OCI-LY3 (cell line): ENCODE results near the gene GLCE.

Experiments used
- H2AFZ ChIP-seq: fragments of 200-600, 300-600 bp; shearing (Covaris generic); 2 replicates; pipeline ENCODE4 v1.6.0; 2014; ENCODE audit warnings: antibody characterized with exemption, low read depth, low read length
- H3K27ac ChIP-seq: fragments of 200-600, 300-600 bp; sonication (generic); 2 replicates; pipeline ENCODE4 v1.5.1; 2014; ENCODE audit warnings: mild to moderate bottlenecking, low read length, moderate library complexity, mixed read lengths
- H3K27me3 ChIP-seq: fragments of 200-600, 300-600 bp; sonication (generic); 2 replicates; pipeline ENCODE4 v1.6.1; 2014; ENCODE audit warnings: low read depth, low read length, mixed read lengths
- H3K36me3 ChIP-seq: fragments of 200-600, 300-600 bp; sonication (generic); replicated peaks from 2 replicates; pipeline ENCODE3; 2014; ENCODE audit warnings: low read depth, low read length, mixed read lengths
- H3K4me1 ChIP-seq: fragments of 300-600, 200-600 bp; sonication (generic); 2 replicates; pipeline ENCODE4 v1.6.1; 2014; ENCODE audit warnings: low read length, mixed read lengths
- H3K4me2 ChIP-seq: fragments of 200-600, 300-600 bp; sonication (generic); 2 replicates; pipeline ENCODE4 v1.6.1; 2014; ENCODE audit warnings: low read length, mixed read lengths
- H3K4me3 ChIP-seq: fragments of 300-600, 200-600 bp; sonication (generic); 2 replicates; pipeline ENCODE4 v1.5.1; 2014; ENCODE audit warnings: antibody characterized with exemption, mild to moderate bottlenecking, low read length, moderate library complexity
- H3K79me2 ChIP-seq: fragments of 300-600, 200-600 bp; shearing (Covaris generic); 2 replicates; pipeline ENCODE4 v1.6.1; 2014; ENCODE audit warnings: mild to moderate bottlenecking, low read length, mixed read lengths
- H3K9ac ChIP-seq: fragments of 300-600, 200-600 bp; shearing (Covaris generic); 2 replicates; pipeline ENCODE4 v1.6.0; 2014; ENCODE audit warnings: mild to moderate bottlenecking, low read length, moderate library complexity
- H3K9me3 ChIP-seq: fragments of 200-600, 300-600 bp; shearing (Covaris generic); 2 replicates; pipeline ENCODE4 v1.6.1; 2014; ENCODE audit warnings: low read length, mixed read lengths; ENCODE audit not compliant: insufficient read depth
- H4K20me1 ChIP-seq: fragments of 200-600, 300-600 bp; sonication (generic); 2 replicates; pipeline ENCODE4 v1.6.1; 2016; ENCODE audit warnings: low read length, mixed read lengths; ENCODE audit not compliant: insufficient read depth
- EZH2phosphoT487 ChIP-seq: fragments of 200-600 bp; shearing (Covaris generic); IDR thresholded peaks from 2 replicates; pipeline ENCODE4 v1.6.1; 2018; ENCODE audit warnings: antibody characterized with exemption, mixed run types, low read depth
- TF ChIP-seq, protein P1 (sequence below): fragments of 200-600, 300-600 bp; sonication (generic); IDR thresholded peaks from 2 replicates; pipeline ENCODE4 v1.5.1; 2014; ENCODE audit warnings: antibody characterized with exemption, low read length, low read depth

GLCE gene

GRCh38 chr15:69132977-69133861, 27.2 kb upstream of the GLCE start:
- Histone ChIP-seq H3K4me2 (no peak overlapping the region), H3K36me3 (no peaks in the 10 kb centered on the region), H3K27ac (no peak overlapping the region), H3K9me3 (no peaks in the 10 kb centered on the region), H3K79me2 (no peaks in the 10 kb centered on the region), H3K27me3 (peaks cover 16% of the 10 kb centered on the region), H3K4me3 (no peak overlapping the region), H3K4me1 (no peaks in the 10 kb centered on the region), H2AFZ (no peak overlapping the region), H4K20me1 (no peaks in the 10 kb centered on the region), H3K9ac (no peak overlapping the region)
- TF ChIP-seq, protein P1, sequence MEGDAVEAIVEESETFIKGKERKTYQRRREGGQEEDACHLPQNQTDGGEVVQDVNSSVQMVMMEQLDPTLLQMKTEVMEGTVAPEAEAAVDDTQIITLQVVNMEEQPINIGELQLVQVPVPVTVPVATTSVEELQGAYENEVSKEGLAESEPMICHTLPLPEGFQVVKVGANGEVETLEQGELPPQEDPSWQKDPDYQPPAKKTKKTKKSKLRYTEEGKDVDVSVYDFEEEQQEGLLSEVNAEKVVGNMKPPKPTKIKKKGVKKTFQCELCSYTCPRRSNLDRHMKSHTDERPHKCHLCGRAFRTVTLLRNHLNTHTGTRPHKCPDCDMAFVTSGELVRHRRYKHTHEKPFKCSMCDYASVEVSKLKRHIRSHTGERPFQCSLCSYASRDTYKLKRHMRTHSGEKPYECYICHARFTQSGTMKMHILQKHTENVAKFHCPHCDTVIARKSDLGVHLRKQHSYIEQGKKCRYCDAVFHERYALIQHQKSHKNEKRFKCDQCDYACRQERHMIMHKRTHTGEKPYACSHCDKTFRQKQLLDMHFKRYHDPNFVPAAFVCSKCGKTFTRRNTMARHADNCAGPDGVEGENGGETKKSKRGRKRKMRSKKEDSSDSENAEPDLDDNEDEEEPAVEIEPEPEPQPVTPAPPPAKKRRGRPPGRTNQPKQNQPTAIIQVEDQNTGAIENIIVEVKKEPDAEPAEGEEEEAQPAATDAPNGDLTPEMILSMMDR, result no peak
- TF ChIP-seq EZH2phosphoT487, result no peak

GRCh38 chr15:69133862-69134519, 26.4 kb upstream of the GLCE start:
- Histone ChIP-seq H4K20me1 (no peaks in the 10 kb centered on the region), H3K4me3 (no peak overlapping the region), H3K27ac (no peak overlapping the region), H3K9me3 (no peaks in the 10 kb centered on the region), H3K9ac (no peak overlapping the region), H3K27me3 (peaks cover 23% of the 10 kb centered on the region), H3K4me1 (no peaks in the 10 kb centered on the region), H2AFZ (no peak overlapping the region), H3K79me2 (no peaks in the 10 kb centered on the region), H3K4me2 (no peak overlapping the region), H3K36me3 (no peaks in the 10 kb centered on the region)
- TF ChIP-seq, protein P1, result no peak
- no peak for TF ChIP-seq EZH2phosphoT487

GRCh38 chr15:69134791-69135190, 25.6 kb upstream of the GLCE start:
- no peaks in the 10 kb centered on the region for H3K36me3 ChIP-seq
- H3K4me2 ChIP-seq, result no peak overlapping the region
- H3K4me3 ChIP-seq, result no peak overlapping the region
- TF ChIP-seq EZH2phosphoT487, result no peak
- TF ChIP-seq, protein P1, result no peak
- H3K4me1 ChIP-seq, result no peaks in the 10 kb centered on the region
- H3K9me3 ChIP-seq, result no peaks in the 10 kb centered on the region
- H3K27me3 ChIP-seq, result peaks cover 28% of the 10 kb centered on the region
- H4K20me1 ChIP-seq, result no peaks in the 10 kb centered on the region
- no peak overlapping the region for H3K27ac ChIP-seq
- H3K9ac ChIP-seq, result no peak overlapping the region
- no peak overlapping the region for H2AFZ ChIP-seq
- H3K79me2 ChIP-seq, result no peaks in the 10 kb centered on the region

DNA sequence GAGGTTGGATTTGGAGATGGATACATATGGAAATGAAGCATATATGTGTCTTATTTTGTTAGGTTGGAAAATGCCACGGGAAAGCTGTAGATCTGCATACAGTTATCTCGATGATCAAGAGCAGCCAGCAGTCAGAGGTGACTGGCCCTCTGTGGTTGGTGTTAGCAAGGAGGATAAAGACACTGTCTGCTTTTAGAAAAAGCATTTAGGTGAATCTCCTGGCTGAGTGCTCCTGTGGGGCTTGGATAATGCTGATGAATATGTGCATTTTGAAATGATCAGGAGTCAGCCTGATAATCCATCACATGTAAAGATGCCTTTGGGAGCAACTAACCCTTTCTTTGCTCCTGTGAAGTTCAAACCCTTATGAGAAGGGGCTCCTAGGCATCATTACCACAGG, 24.9 kb upstream of the GLCE start:
- no peaks in the 10 kb centered on the region for H3K79me2 ChIP-seq
- H4K20me1 ChIP-seq, result no peaks in the 10 kb centered on the region
- H3K9me3 ChIP-seq, result no peaks in the 10 kb centered on the region
- H3K27me3 ChIP-seq, result peaks cover 28% of the 10 kb centered on the region
- TF ChIP-seq, protein P1, result no peak
- no peak for TF ChIP-seq EZH2phosphoT487
- no peak overlapping the region for H3K4me2 ChIP-seq
- no peaks in the 10 kb centered on the region for H3K4me1 ChIP-seq
- no peaks in the 10 kb centered on the region for H3K36me3 ChIP-seq
- no peak overlapping the region for H3K9ac ChIP-seq
- no peak overlapping the region for H2AFZ ChIP-seq
- no peak overlapping the region for H3K27ac ChIP-seq
- H3K4me3 ChIP-seq, result no peak overlapping the region
